Neural cell (in vitro differentiated cells): ENCODE results near the gene PMEPA1. TPM values are rescaled to one million over a fixed set of nuclear protein-coding genes. Genes with fewer than 3 reads are reported as not detected.

Experiments
- H2AFZ ChIP-seq: fragments of 200-600, 300-800 bp; sonication (generic), shearing (Covaris generic); 2 replicates; pipeline ENCODE4 v1.6.0; 2014; ENCODE audit warnings: low read depth, mild to moderate bottlenecking, antibody characterized with exemption, low read length, moderate library complexity
- H3F3A ChIP-seq: fragments of 200-600 bp; shearing (Covaris generic); 2 replicates; pipeline ENCODE4 v1.6.1; 2016; ENCODE audit warnings: mild to moderate bottlenecking, moderate library complexity, mixed read lengths, antibody characterized with exemption, low read length; ENCODE audit not compliant: insufficient read depth, poor library complexity, severe bottlenecking
- H3K27ac ChIP-seq: fragments of 200-600, 300-800 bp; sonication (generic), shearing (Covaris generic); 2 replicates; pipeline ENCODE4 v1.5.1; 2014; ENCODE audit warnings: mild to moderate bottlenecking, low read length, moderate library complexity
- H3K27me3 ChIP-seq: fragments of 300-800, 200-600 bp; sonication (generic), shearing (Covaris generic); 2 replicates; pipeline ENCODE4 v1.6.0; 2014; ENCODE audit warnings: mild to moderate bottlenecking, low read depth, low read length, moderate library complexity; ENCODE audit not compliant: insufficient read depth
- H3K36me3 ChIP-seq: fragments of 300-800, 200-600 bp; sonication (generic), shearing (Covaris generic); 2 replicates; pipeline ENCODE4 v1.5.1; 2014; ENCODE audit warnings: mild to moderate bottlenecking, antibody characterized with exemption, low read length, moderate library complexity; ENCODE audit not compliant: insufficient read depth
- H3K4me2 ChIP-seq: fragments of 300-800, 200-600 bp; sonication (generic), shearing (Covaris generic); 2 replicates; pipeline ENCODE4 v1.6.0; 2014; ENCODE audit warnings: mild to moderate bottlenecking, low read length
- H3K4me3 ChIP-seq: fragments of 300-800, 200-600 bp; sonication (generic), shearing (Covaris generic); 2 replicates; pipeline ENCODE4 v1.5.1; 2014; ENCODE audit warnings: mild to moderate bottlenecking, low read length, moderate library complexity
- H3K79me2 ChIP-seq: fragments of 200-600 bp; shearing (Covaris generic); replicated peaks from 2 replicates; pipeline ENCODE4 v1.6.0; 2014; ENCODE audit warnings: mild to moderate bottlenecking, low read length, moderate library complexity; ENCODE audit not compliant: insufficient read depth
- H3K9ac ChIP-seq: fragments of 300-800, 200-600 bp; sonication (generic), shearing (Covaris generic); 2 replicates; pipeline ENCODE4 v1.6.1; 2016; ENCODE audit warnings: mild to moderate bottlenecking, low read length, mixed read lengths
- H3K9me2 ChIP-seq: fragments of 200-600 bp; shearing (Covaris generic); 2 replicates; pipeline ENCODE4 v1.6.1; 2016; ENCODE audit warnings: mild to moderate bottlenecking, low read length, mixed read lengths; ENCODE audit not compliant: insufficient read depth
- H3K9me3 ChIP-seq: fragments of 200-600, 300-800 bp; sonication (generic), shearing (Covaris generic); 2 replicates; pipeline ENCODE4 v1.6.1; 2016; ENCODE audit warnings: mild to moderate bottlenecking, mixed run types, low read length, moderate library complexity, mixed read lengths
- H4K20me1 ChIP-seq: fragments of 200-600 bp; shearing (Covaris generic); 2 replicates; pipeline ENCODE4 v1.6.1; 2016; ENCODE audit warnings: mild to moderate bottlenecking, mixed run types; ENCODE audit not compliant: insufficient read depth
- CTCF ChIP-seq: fragments of 450-650 bp; IDR thresholded peaks from 2 replicates; pipeline ENCODE4 v1.5.1; 2014; ENCODE audit warnings: antibody characterized with exemption, mild to moderate bottlenecking, moderate library complexity; ENCODE audit not compliant: poor library complexity, severe bottlenecking
- EP300 ChIP-seq: fragments of 450-650 bp; conservative IDR thresholded peaks from 2 replicates; pipeline ENCODE4 v1.6.1; 2014; ENCODE audit warnings: antibody characterized with exemption, mild to moderate bottlenecking, moderate library complexity; ENCODE audit not compliant: poor library complexity, severe bottlenecking
- EZH2 ChIP-seq: fragments of 200-600, 300-800 bp; shearing (Covaris generic), sonication (generic); IDR thresholded peaks from 2 replicates; pipeline ENCODE4 v1.6.1; 2014; ENCODE audit warnings: antibody characterized with exemption, low read length, borderline replicate concordance, mild to moderate bottlenecking; ENCODE audit not compliant: insufficient read depth, poor library complexity, severe bottlenecking
- MXI1 ChIP-seq: fragments of 450-650 bp; conservative IDR thresholded peaks from 2 replicates; pipeline ENCODE4 v1.6.1; 2014; ENCODE audit warnings: antibody characterized with exemption, mild to moderate bottlenecking; ENCODE audit not compliant: poor library complexity, severe bottlenecking
- POLR2AphosphoS5 ChIP-seq: IDR thresholded peaks from 2 replicates; pipeline ENCODE4 v1.6.1; 2012
- RAD21 ChIP-seq: fragments of 450-650 bp; conservative IDR thresholded peaks from 2 replicates; pipeline ENCODE4 v1.6.1; 2014; ENCODE audit warnings: antibody characterized with exemption, mild to moderate bottlenecking, moderate library complexity
- REST ChIP-seq: IDR thresholded peaks from 2 replicates; pipeline ENCODE4 v1.6.1; 2012; ENCODE audit warnings: borderline replicate concordance
- SMC3 ChIP-seq: fragments of 450-650 bp; conservative IDR thresholded peaks from 2 replicates; pipeline ENCODE4 v1.6.1; 2014; ENCODE audit warnings: antibody characterized with exemption, mild to moderate bottlenecking, moderate library complexity; ENCODE audit not compliant: poor library complexity
- TAF1 ChIP-seq: IDR thresholded peaks from 2 replicates; pipeline ENCODE4 v1.6.1; 2012; ENCODE audit warnings: low read depth
- polyA plus RNA-seq: library from polyadenylated mRNA; depleted of rRNA; stranded (reverse); fragments of >200 nt; gene quantifications from 2 replicates; pipeline ENCODE4 v1.2.3, GENCODE V29; 2014

Gene PMEPA1
- polyA plus RNA-seq, 1 donor from 2014 or later = 5.0 TPM

- H3K9me2 ChIP-seq = no peaks in the 10 kb centered on the region
- H3K4me3 ChIP-seq = no peak overlapping the region
- no peaks in the 10 kb centered on the region for H4K20me1 ChIP-seq
- no peaks in the 10 kb centered on the region for H3K9me3 ChIP-seq
- TF ChIP-seq EP300 = no peak
- no peak for TF ChIP-seq POLR2AphosphoS5
- no peak for TF ChIP-seq TAF1
- no peak for TF ChIP-seq MXI1
- no peak for TF ChIP-seq SMC3
- no peak for TF ChIP-seq REST
- TF ChIP-seq RAD21 = no peak
- no peaks in the 10 kb centered on the region for H3K27me3 ChIP-seq
- no peak overlapping the region for H3K27ac ChIP-seq
- H3K9ac ChIP-seq = no peak overlapping the region
- no peaks in the 10 kb centered on the region for H3K36me3 ChIP-seq
- H3K4me2 ChIP-seq = no peak overlapping the region
- H2AFZ ChIP-seq = no peak overlapping the region
- H3K79me2 ChIP-seq = no peaks in the 10 kb centered on the region
- H3F3A ChIP-seq = no peaks in the 10 kb centered on the region
Measured at GRCh38 chr20:57656252-57656820, 53.5 kb downstream of the PMEPA1 start.

- Histone ChIP-seq H3K4me3 (no peak overlapping the region), H3F3A (no peaks in the 10 kb centered on the region), H4K20me1 (no peaks in the 10 kb centered on the region), H3K36me3 (no peaks in the 10 kb centered on the region), H2AFZ (no peak overlapping the region), H3K9ac (no peak overlapping the region), H3K9me2 (no peaks in the 10 kb centered on the region), H3K79me2 (no peaks in the 10 kb centered on the region), H3K27me3 (no peaks in the 10 kb centered on the region), H3K4me2 (no peak overlapping the region), H3K27ac (no peak overlapping the region), H3K9me3 (no peaks in the 10 kb centered on the region)
- TF ChIP-seq CTCF (no peak), POLR2AphosphoS5 (no peak), REST (no peak), MXI1 (no peak), RAD21 (no peak), EP300 (no peak), SMC3 (no peak), EZH2 (no peak), TAF1 (no peak)
Measured at GRCh38 chr20:57655809-57656155, 54.0 kb downstream of the PMEPA1 start.
